Nephron (organoid): ENCODE results near the gene SELE.

Source experiments
- H3K27ac Mint-ChIP-seq, 3 experiments: 2 replicates each; pipeline ENCODE4 v1.8.0; 2020; ENCODE audit warnings: mixed read lengths in 3 of 3, mild to moderate bottlenecking in 2 of 3, moderate library complexity in 1 of 3
- H3K27me3 Mint-ChIP-seq: 2 replicates; pipeline ENCODE4 v1.8.0; 2021; ENCODE audit warnings: low read depth, mild to moderate bottlenecking, moderate library complexity, mixed read lengths
- H3K36me3 Mint-ChIP-seq: 2 replicates; pipeline ENCODE4 v1.8.0; 2020; ENCODE audit warnings: low read depth, mixed read lengths
- H3K4me1 Mint-ChIP-seq: 2 replicates; pipeline ENCODE4 v1.8.0; 2020; ENCODE audit warnings: mixed read lengths
- H3K4me3 Mint-ChIP-seq, 3 experiments: 2 replicates each; pipeline ENCODE4 v1.8.0; 2020; ENCODE audit warnings: mild to moderate bottlenecking in 3 of 3, mixed read lengths in 3 of 3, moderate library complexity in 2 of 3
- H3K9me3 Mint-ChIP-seq: 2 replicates; pipeline ENCODE4 v1.8.0; 2020; ENCODE audit warnings: mixed read lengths
- TF ChIP-seq, protein P1 (sequence below), 3 experiments: fragments of 200-600 bp; sonication (generic); IDR thresholded peaks; one replicate each; pipeline ENCODE4 v1.5.0; 2021; ENCODE audit warnings: antibody characterized with exemption in 3 of 3; ENCODE audit not compliant: unreplicated experiment in 3 of 3

The SELE gene

DNA sequence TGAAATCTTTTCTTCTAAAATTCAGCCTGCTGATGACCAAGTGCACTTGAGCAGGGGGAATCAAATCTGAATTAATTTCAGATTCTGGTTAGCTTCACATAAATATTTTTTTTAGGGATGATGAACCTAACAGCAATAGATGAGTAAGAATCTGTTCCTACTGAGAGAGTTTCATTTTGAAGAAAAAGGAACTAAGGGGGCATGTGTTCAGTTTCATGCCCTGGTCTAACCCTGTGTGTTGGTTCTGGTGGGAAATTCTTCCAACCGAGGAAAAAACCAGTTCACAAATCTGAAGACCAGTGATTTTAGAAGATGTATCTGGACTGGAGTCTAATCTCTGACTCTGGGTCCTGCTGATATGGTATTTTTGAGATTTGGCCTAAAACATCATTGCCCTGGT is 36.1 kb downstream of the SELE start:
- Mint-ChIP-seq H3K27me3 (peaks cover 5% of the 10 kb centered on the region), H3K27ac (no peak overlapping the region), H3K4me1 (no peaks in the 10 kb centered on the region), H3K4me3 (no peak overlapping the region), H3K9me3 (no peaks in the 10 kb centered on the region), H3K36me3 (no peaks in the 10 kb centered on the region)
- TF ChIP-seq, protein P1, sequence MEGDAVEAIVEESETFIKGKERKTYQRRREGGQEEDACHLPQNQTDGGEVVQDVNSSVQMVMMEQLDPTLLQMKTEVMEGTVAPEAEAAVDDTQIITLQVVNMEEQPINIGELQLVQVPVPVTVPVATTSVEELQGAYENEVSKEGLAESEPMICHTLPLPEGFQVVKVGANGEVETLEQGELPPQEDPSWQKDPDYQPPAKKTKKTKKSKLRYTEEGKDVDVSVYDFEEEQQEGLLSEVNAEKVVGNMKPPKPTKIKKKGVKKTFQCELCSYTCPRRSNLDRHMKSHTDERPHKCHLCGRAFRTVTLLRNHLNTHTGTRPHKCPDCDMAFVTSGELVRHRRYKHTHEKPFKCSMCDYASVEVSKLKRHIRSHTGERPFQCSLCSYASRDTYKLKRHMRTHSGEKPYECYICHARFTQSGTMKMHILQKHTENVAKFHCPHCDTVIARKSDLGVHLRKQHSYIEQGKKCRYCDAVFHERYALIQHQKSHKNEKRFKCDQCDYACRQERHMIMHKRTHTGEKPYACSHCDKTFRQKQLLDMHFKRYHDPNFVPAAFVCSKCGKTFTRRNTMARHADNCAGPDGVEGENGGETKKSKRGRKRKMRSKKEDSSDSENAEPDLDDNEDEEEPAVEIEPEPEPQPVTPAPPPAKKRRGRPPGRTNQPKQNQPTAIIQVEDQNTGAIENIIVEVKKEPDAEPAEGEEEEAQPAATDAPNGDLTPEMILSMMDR (IDR thresholded peaks at IDR 0.05; ENCODE audit: unreplicated experiment in 3 of 3): no peak

DNA sequence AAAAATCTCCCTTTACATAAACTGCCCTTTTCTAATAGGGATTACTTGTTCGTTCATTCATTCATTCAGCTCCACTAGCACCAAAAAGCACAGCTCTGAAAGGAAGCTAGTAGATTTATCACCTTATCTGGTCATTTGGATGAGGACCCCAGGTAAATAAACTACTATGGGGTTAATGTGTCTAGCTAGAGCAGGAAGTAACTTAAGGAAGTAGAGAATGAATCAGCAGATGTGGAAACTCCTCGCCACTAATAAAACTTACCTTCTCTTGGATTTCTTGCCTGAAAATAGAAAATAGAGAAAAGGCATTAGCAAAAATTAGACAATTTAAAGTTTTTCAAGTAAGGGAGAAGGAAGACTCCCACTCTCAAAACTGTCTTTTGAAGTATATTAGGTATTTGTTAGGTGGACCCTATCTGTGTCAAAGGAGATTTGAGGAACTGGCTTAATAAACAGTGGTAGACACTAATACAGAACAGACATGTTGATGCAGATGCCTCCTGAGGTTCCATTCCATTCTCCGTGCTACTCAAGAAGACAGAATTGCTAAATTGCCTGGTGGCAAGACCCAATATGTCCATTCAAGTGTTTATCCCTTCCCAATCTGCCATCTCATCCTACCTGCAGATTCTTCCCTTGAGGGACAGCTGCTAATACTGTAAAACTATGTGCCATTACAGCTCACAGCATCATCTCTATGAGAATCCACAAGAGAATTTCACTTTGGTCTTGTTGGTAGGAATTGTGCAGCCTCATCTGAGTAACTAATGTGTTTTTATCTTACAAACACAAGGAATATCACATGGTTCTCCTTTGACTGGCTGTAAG is 37.4 kb downstream of the SELE start:
- H3K36me3 Mint-ChIP-seq: no peaks in the 10 kb centered on the region
- TF ChIP-seq, protein P1 (IDR thresholded peaks at IDR 0.05; ENCODE audit: unreplicated experiment in 3 of 3): no peak
- no peak overlapping the region for H3K4me3 Mint-ChIP-seq
- no peaks in the 10 kb centered on the region for H3K4me1 Mint-ChIP-seq
- H3K27ac Mint-ChIP-seq: no peak overlapping the region
- H3K9me3 Mint-ChIP-seq: no peaks in the 10 kb centered on the region
- H3K27me3 Mint-ChIP-seq: peaks cover 5% of the 10 kb centered on the region

DNA sequence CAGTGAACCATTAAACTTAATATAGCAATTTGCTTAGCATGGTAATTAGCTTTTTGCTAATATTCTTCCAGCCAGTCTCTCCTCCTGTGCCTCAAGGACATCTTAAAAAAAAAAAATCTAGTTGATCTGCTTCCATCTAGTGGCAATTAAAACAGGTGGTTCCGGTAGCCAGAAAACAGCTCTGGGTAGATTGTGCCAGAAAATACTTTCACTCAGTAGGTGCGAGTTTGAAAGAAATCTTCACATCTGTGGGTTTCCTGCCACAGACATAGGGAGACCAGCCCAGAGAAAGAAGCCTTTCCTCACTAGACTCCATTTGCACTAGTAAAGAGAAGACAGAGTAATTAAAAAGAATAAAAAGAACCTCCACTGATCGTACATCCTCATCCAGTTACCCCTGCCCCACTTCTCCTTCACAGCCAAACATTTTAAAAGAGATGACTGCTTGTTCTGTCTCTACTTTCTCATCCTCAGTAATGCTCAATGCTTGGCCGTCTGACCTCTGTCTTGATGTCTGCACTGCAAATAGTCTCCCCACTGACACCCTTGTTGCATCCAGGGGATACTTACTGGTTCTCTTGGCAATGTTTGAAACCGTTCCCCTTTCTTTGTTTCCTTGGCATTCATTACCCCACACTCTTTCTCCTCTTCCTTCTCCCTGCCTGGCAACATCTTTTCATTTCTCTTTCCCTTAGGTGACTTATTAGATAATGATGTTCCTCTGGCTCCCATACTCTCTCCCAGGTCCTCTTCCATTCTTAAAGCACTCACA is 39.4 kb downstream of the SELE start:
- Mint-ChIP-seq H3K36me3 (no peaks in the 10 kb centered on the region), H3K27me3 (no peaks in the 10 kb centered on the region), H3K4me1 (no peaks in the 10 kb centered on the region), H3K9me3 (no peaks in the 10 kb centered on the region), H3K27ac (no peak overlapping the region), H3K4me3 (no peak overlapping the region)
- TF ChIP-seq, protein P1 (IDR thresholded peaks at IDR 0.05; ENCODE audit: unreplicated experiment in 3 of 3): no peak

DNA sequence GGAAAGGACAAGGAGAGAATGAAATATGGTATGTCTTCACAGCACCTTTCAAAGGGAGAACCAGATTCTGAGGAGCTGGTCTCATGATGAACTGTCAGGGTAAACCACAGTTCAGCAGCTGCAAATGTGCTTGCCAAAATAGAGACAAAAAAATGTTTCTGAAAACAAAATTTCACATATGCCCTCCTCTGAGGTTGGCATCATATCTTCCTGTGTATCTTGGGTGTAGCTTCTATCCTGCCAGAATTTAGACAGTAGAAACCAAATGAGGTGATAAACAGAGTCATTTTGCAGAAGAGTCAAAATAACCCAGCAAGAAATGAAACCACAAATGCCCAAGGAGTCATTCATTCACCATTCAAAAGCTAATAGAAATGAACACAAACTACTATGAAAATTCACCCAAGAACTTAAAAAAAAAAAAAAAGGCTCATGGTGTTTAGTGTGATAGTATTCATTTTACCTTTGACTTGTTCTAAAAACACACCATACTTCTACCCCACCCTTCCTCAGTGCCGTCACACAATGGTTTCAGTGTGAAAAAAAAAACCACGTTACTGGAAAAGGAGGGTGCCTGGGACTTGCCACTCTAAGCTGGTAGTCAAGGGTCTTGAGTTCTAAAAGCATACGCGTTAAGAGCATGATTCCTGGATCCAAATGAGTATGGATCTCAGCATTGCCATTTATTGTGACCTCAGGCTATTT is 41.0 kb downstream of the SELE start:
- no peaks in the 10 kb centered on the region for H3K4me1 Mint-ChIP-seq
- TF ChIP-seq, protein P1 (IDR thresholded peaks at IDR 0.05; ENCODE audit: unreplicated experiment in 3 of 3): no peak
- H3K4me3 Mint-ChIP-seq: no peak overlapping the region
- H3K9me3 Mint-ChIP-seq: no peaks in the 10 kb centered on the region
- H3K27me3 Mint-ChIP-seq: no peaks in the 10 kb centered on the region
- H3K27ac Mint-ChIP-seq: no peak overlapping the region
- no peaks in the 10 kb centered on the region for H3K36me3 Mint-ChIP-seq

DNA sequence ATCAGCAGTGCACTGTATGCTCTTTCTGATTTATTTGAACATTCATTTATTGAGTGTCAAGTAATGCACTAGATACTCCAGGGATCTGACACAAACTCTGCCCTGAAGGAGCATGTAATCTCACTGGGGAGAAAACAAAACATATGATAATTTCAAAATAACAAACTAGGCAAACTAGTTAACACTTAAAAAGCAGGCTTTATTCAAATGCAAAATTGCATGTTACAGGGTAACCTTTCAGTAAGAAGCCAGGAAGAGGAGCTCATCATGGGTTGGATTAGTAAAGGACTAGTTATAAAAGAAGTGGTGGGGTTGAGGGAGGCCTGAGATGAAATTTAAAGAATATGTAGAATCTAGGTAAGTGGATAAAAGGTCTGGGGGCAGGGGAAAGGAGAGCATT is 43.4 kb downstream of the SELE start:
- no peaks in the 10 kb centered on the region for H3K27me3 Mint-ChIP-seq
- H3K4me1 Mint-ChIP-seq: no peaks in the 10 kb centered on the region
- H3K36me3 Mint-ChIP-seq: no peaks in the 10 kb centered on the region
- no peaks in the 10 kb centered on the region for H3K9me3 Mint-ChIP-seq
- no peak overlapping the region for H3K27ac Mint-ChIP-seq
- TF ChIP-seq, protein P1 (IDR thresholded peaks at IDR 0.05; ENCODE audit: unreplicated experiment in 3 of 3): no peak
- H3K4me3 Mint-ChIP-seq: no peak overlapping the region
